Neutrophil (primary cell): ENCODE results near the gene HOXD4.

Source experiments
- H3K27ac ChIP-seq: fragments of 200-600 bp; sonication (generic); 2 replicates; pipeline ENCODE4 v1.5.1; 2016; ENCODE audit warnings: mild to moderate bottlenecking, moderate library complexity
- H3K27me3 ChIP-seq: fragments of 200-600 bp; sonication (generic); 2 replicates; pipeline ENCODE4 v1.6.0; 2016; ENCODE audit warnings: mild to moderate bottlenecking
- H3K36me3 ChIP-seq: fragments of 200-600 bp; sonication (generic); 2 replicates; pipeline ENCODE4 v1.5.1; 2017
- H3K4me1 ChIP-seq, 2 experiments: fragments of 200-600 bp in 1 of 2; sonication (generic) in 1 of 2; 1 replicate in 1 of 2; 2 replicates in 1 of 2; pipeline versions ENCODE4 v1.5.1 to v1.6.1; 2013 to 2016; ENCODE audit warnings: low read depth in 1 of 2, low read length in 1 of 2, mild to moderate bottlenecking in 1 of 2, moderate library complexity in 1 of 2; ENCODE audit not compliant: control insufficient read depth in 1 of 2, insufficient read depth in 1 of 2
- H3K4me3 ChIP-seq, 2 experiments: fragments of 200-600 bp in 1 of 2; sonication (generic) in 1 of 2; 1 replicate in 1 of 2; 2 replicates in 1 of 2; pipeline ENCODE4 v1.5.1; 2013 to 2016; ENCODE audit warnings: low read depth in 1 of 2, low read length in 1 of 2, mild to moderate bottlenecking in 1 of 2, moderate library complexity in 1 of 2
- H3K9me3 ChIP-seq: fragments of 200-600 bp; sonication (generic); 2 replicates; pipeline ENCODE4 v1.5.1; 2016
- CTCF ChIP-seq: fragments of 200-600 bp; sonication (generic); IDR thresholded peaks from 2 replicates; pipeline ENCODE4 v1.5.1; 2016; ENCODE audit warnings: antibody characterized with exemption

The HOXD4 gene

GRCh38 chr2:176165370-176166050, 14.2 kb downstream of the HOXD4 start:
- H3K27me3 ChIP-seq, result peaks cover 100% of the 10 kb centered on the region
- no peak overlapping the region for H3K4me3 ChIP-seq
- TF ChIP-seq CTCF, result no peak
- no peaks in the 10 kb centered on the region for H3K9me3 ChIP-seq
- H3K4me1 ChIP-seq, result peaks cover 4 to 7% of the 10 kb centered on the region in 2 experiments
- no peaks in the 10 kb centered on the region for H3K36me3 ChIP-seq
- H3K27ac ChIP-seq, result no peak overlapping the region

GRCh38 chr2:176166272-176166671, 14.9 kb downstream of the HOXD4 start:
- TF ChIP-seq CTCF, result no peak
- peaks cover 100% of the 10 kb centered on the region for H3K27me3 ChIP-seq
- no peak overlapping the region for H3K27ac ChIP-seq
- H3K4me1 ChIP-seq, result peaks cover 4 to 7% of the 10 kb centered on the region in 2 experiments
- H3K9me3 ChIP-seq, result no peaks in the 10 kb centered on the region
- no peak overlapping the region for H3K4me3 ChIP-seq
- H3K36me3 ChIP-seq, result no peaks in the 10 kb centered on the region

- Histone ChIP-seq H3K27me3 (peaks cover 100% of the 10 kb centered on the region), H3K9me3 (no peaks in the 10 kb centered on the region), H3K4me1 (peaks cover 4 to 7% of the 10 kb centered on the region in 2 experiments), H3K36me3 (no peaks in the 10 kb centered on the region), H3K27ac (no peak overlapping the region), H3K4me3 (no peak overlapping the region)
- no peak for TF ChIP-seq CTCF
Observed at GRCh38 chr2:176167398-176167797, 16.0 kb downstream of the HOXD4 start.

GRCh38 chr2:176169181-176169580, 17.8 kb downstream of the HOXD4 start:
- Histone ChIP-seq H3K9me3 (no peaks in the 10 kb centered on the region), H3K36me3 (no peaks in the 10 kb centered on the region), H3K27ac (no peak overlapping the region), H3K4me3 (no peak overlapping the region), H3K27me3 (peaks cover 100% of the 10 kb centered on the region), H3K4me1 (peaks cover 4 to 7% of the 10 kb centered on the region in 2 experiments)
- TF ChIP-seq CTCF, result no peak

GRCh38 chr2:176169711-176170110, 18.4 kb downstream of the HOXD4 start:
- peaks cover 4 to 7% of the 10 kb centered on the region in 2 experiments for H3K4me1 ChIP-seq
- no peaks in the 10 kb centered on the region for H3K36me3 ChIP-seq
- H3K9me3 ChIP-seq, result no peaks in the 10 kb centered on the region
- no peak for TF ChIP-seq CTCF
- peaks cover 100% of the 10 kb centered on the region for H3K27me3 ChIP-seq
- no peak overlapping the region for H3K27ac ChIP-seq
- H3K4me3 ChIP-seq, result no peak overlapping the region
